ENCODE data around the gene ZBP1.

DNA sequence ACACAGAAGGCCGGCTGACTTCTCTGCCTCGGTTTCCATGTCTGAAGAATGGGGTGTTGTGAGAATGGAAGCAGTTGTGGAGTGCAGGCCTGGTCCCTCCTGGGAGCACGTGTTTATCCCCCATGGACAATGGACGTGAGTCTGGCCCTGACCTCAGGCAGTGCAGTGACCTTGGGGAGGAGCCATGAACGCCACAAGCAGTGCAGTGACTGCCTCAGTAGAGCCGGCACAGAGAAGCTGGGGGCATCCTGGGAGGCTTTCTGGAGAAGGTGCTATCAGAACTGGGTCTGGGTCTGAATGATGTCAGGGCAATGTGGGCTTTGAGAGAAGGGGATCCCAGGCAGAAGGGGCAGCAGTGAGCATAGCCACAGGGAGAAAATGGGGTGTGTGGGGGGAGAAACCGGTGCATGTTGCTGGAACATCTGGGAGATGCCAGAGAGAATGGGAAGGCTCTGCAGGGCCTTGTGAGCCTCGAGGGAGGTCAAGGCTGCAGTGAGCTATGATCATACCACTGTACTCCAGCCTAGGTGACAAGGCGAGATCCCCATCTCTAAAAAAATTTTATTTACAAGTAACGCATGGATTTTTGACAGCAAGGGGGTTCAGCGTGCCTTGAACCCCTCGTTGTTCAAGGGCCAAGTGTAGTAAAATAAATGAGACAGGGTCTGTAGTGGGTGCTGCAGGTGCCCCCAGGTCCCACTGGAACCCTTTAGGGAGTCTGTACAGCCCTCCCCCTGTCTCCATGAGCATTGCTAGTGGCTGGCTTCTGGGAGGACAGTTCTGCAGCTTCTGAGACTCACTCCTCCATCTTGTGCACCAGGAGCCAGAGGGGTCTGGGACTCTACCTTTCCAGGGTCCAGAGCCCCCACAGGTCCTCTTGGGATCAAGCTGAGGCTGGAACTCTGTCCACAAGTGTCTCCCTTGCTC, 27.0 kb upstream of the ZBP1 start:
- no peak for TF ChIP-seq POLR2AphosphoS5 (IDR thresholded peaks at IDR 0.05; ENCODE audit: low read depth, low read length)
- TF ChIP-seq POLR2A (IDR thresholded peaks at IDR 0.05; ENCODE audit: low read depth, low read length) = no peak
- TF ChIP-seq TAF1 (IDR thresholded peaks at IDR 0.05; ENCODE audit: low read depth, low read length) = no peak
- TF ChIP-seq SPI1 (IDR thresholded peaks at IDR 0.05; ENCODE audit: low read depth, low read length) = no peak

Data from GM12891 (cell line).